ENCODE results near the gene VAV3. TPM values are rescaled to one million over a fixed set of nuclear protein-coding genes. Genes with fewer than 3 reads are reported as not detected.

VAV3 gene
- polyA plus RNA-seq, 1 experiment = not detected

DNA sequence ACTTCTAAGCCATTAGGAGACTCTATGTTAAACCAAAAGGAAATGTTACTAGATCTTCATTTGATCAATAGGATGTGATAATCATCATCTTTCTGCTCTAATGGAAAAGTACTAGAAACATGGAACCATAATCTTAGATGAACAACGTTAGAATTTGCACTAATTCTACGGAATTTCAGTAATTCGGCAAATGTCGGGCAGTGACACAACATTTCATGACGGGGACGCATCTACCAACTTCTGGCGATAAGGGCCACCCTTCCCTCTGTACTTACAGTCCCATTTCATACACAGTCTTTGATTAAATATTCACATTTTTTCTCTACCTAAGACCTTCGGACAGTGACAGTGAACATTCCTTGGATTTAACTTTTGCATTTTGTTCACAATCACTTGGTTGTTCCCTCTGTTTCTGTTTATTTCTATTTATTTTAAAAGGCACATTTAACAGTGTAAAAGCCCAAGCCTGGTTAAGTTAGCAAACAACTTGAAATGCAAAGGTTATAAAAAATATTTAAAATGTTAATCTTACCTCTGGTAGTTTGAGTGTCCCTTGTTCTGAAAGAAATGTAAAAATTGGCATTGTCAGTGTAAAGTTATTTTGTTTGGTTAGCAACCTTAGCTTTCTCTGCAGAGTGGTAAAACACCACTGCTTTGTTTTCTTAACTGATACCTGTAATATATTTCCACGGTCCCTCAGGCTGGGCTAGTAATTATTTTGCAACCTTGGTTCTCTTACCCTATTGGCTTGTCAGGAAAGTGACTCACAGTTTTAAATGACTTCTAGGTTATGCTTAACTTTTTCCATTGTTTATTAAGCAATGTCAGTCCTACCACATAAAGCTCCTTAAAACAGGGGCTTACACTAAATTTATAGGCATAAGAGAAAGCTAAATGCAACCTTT lies 276.9 kb downstream of the VAV3 start:
- Histone ChIP-seq H3K4me3 (ENCODE audit: low read depth, low read length) (no peak overlapping the region), H3K27me3 (ENCODE audit: control insufficient read depth, insufficient read depth, low read length) (no peaks in the 10 kb centered on the region), H3K36me3 (ENCODE audit: control insufficient read depth, insufficient read depth, low read length) (no peaks in the 10 kb centered on the region)
- ChIA-PET CTCF (no interaction called here), POLR2A (no interaction called here)
- DNase-seq (ENCODE audit: low read depth) = no peak
- no peak for TF ChIP-seq CTCF (IDR thresholded peaks at IDR 0.05; ENCODE audit: insufficient read depth, low read depth, low read length)

DNA sequence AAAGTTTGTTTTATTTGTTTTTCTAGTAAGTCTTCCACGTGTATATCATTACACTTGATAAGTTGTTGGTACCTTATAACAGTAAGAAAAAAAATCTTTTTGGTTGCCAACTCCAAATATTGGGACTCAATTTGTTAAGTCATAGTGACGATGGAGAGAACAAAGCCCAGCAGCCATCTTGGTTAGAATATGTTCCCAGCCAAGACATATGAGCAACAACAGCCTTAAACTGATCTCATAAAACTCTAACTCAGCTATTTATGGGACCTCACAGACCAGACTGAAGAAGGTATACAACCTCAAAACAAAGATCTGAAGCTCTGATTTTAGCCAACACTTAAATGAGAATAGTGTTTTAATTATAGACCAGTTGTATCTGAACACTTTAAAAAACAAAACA lies 281.3 kb downstream of the VAV3 start:
- ChIA-PET CTCF (no interaction called here), POLR2A (no interaction called here)
- H3K27me3 ChIP-seq (ENCODE audit: control insufficient read depth, insufficient read depth, low read length) = no peaks in the 10 kb centered on the region
- H3K36me3 ChIP-seq (ENCODE audit: control insufficient read depth, insufficient read depth, low read length) = no peaks in the 10 kb centered on the region
- H3K4me3 ChIP-seq (ENCODE audit: low read depth, low read length) = no peak overlapping the region
- no peak for TF ChIP-seq CTCF (IDR thresholded peaks at IDR 0.05; ENCODE audit: insufficient read depth, low read depth, low read length)
- DNase-seq (ENCODE audit: low read depth) = no peak

- Histone ChIP-seq H3K4me3 (ENCODE audit: low read depth, low read length) (no peak overlapping the region), H3K27me3 (ENCODE audit: control insufficient read depth, insufficient read depth, low read length) (no peaks in the 10 kb centered on the region), H3K36me3 (ENCODE audit: control insufficient read depth, insufficient read depth, low read length) (no peaks in the 10 kb centered on the region)
- DNase-seq (ENCODE audit: low read depth) = no peak
- POLR2A ChIA-PET = no interaction called here
- TF ChIP-seq CTCF (IDR thresholded peaks at IDR 0.05; ENCODE audit: insufficient read depth, low read depth, low read length) = no peak
- CTCF ChIA-PET = no interaction called here
These were observed 281.8 kb downstream of the VAV3 start for GRCh38 chr1:107683191-107683657.

- Histone ChIP-seq H3K4me3 (ENCODE audit: low read depth, low read length) (no peak overlapping the region), H3K27me3 (ENCODE audit: control insufficient read depth, insufficient read depth, low read length) (no peaks in the 10 kb centered on the region), H3K36me3 (ENCODE audit: control insufficient read depth, insufficient read depth, low read length) (no peaks in the 10 kb centered on the region)
- no peak for TF ChIP-seq CTCF (IDR thresholded peaks at IDR 0.05; ENCODE audit: insufficient read depth, low read depth, low read length)
- ChIA-PET POLR2A (no interaction called here), CTCF (no interaction called here)
- DNase-seq (ENCODE audit: low read depth) = peak; percentile 27
These were observed 282.5 kb downstream of the VAV3 start for GRCh38 chr1:107682467-107682866.

DNA sequence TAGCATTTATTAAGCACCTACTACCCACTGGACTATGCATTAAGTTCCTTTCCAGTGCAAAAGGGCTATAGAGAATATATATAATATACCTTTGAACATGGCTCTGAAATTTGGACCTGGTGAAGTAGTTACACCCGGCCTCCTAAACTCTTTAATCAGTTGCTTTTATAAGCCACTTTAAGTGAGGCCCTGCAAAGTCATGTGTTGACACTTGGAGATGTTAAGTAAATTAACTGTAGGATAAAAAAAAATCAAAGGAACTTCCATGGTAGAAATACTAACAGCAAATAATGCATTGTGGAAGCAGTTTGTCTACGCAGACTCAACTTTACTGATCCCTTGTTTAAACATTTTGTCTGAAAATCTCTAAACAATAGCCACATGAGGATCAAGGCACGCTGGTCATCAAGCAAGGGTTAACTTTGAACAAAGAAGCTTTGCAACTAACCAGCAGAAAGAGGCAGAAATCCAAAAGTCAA lies 283.9 kb downstream of the VAV3 start:
- POLR2A ChIA-PET = no interaction called here
- TF ChIP-seq CTCF (IDR thresholded peaks at IDR 0.05; ENCODE audit: insufficient read depth, low read depth, low read length) = no peak
- Histone ChIP-seq H3K4me3 (ENCODE audit: low read depth, low read length) (no peak overlapping the region), H3K36me3 (ENCODE audit: control insufficient read depth, insufficient read depth, low read length) (no peaks in the 10 kb centered on the region), H3K27me3 (ENCODE audit: control insufficient read depth, insufficient read depth, low read length) (no peaks in the 10 kb centered on the region)
- no peak for DNase-seq (ENCODE audit: low read depth)
- CTCF ChIA-PET = interaction anchor here (1.4 kb wide), 1 partner anchor 13 kb away, joined by 5 read pairs; no protein-coding TSS in a partner anchor

Measured in BJ (cell line).